Mesenchymal stem cell (in vitro differentiated cells and primary cell): Measurements from ENCODE around the gene RIMBP2.

Experiments used
- DNase-seq: peaks from one replicate; pipeline ENCODE4 v3.0.0-alpha.2; 2013
- H2AFZ ChIP-seq: one replicate; pipeline ENCODE4 v1.6.1; 2013; ENCODE audit warnings: low read depth, mild to moderate bottlenecking, control low read depth, inconsistent platforms, low read length, moderate library complexity
- H2AK5ac ChIP-seq: 2 replicates; pipeline ENCODE4 v1.6.1; 2013; ENCODE audit warnings: low read length, moderate library complexity, mild to moderate bottlenecking, inconsistent platforms; ENCODE audit not compliant: severe bottlenecking
- H2BK120ac ChIP-seq: one replicate; pipeline ENCODE4 v1.6.1; 2013; ENCODE audit warnings: low read depth, mild to moderate bottlenecking, inconsistent platforms, low read length, moderate library complexity
- H2BK12ac ChIP-seq, 2 experiments: one replicate each; pipeline ENCODE4 v1.6.1; 2013; ENCODE audit warnings: inconsistent platforms in 2 of 2, low read length in 2 of 2, mild to moderate bottlenecking in 2 of 2, moderate library complexity in 2 of 2, control low read depth in 1 of 2
- H2BK15ac ChIP-seq: one replicate; pipeline ENCODE4 v1.6.1; 2013; ENCODE audit warnings: mild to moderate bottlenecking, low read depth, inconsistent platforms; ENCODE audit not compliant: poor library complexity, severe bottlenecking
- H2BK5ac ChIP-seq: 2 replicates; pipeline ENCODE4 v1.6.1; 2013; ENCODE audit warnings: low read depth, mild to moderate bottlenecking, low read length, control low read depth, inconsistent platforms; ENCODE audit not compliant: poor library complexity, severe bottlenecking
- H3K14ac ChIP-seq, 2 experiments: one replicate each; pipeline ENCODE4 v1.6.1; 2013; ENCODE audit warnings: inconsistent platforms in 2 of 2, low read length in 2 of 2, control low read depth in 1 of 2, mild to moderate bottlenecking in 1 of 2, moderate library complexity in 1 of 2
- H3K18ac ChIP-seq, 2 experiments: one replicate each; pipeline ENCODE4 v1.6.1; 2013; ENCODE audit warnings: inconsistent platforms in 2 of 2, low read length in 2 of 2, control low read depth in 1 of 2, low read depth in 1 of 2, mild to moderate bottlenecking in 1 of 2
- H3K23ac ChIP-seq, 2 experiments: one replicate each; pipeline ENCODE4 v1.6.1; 2013; ENCODE audit warnings: inconsistent platforms in 2 of 2, low read length in 2 of 2, mild to moderate bottlenecking in 2 of 2, moderate library complexity in 2 of 2, control low read depth in 1 of 2
- H3K27ac ChIP-seq: 2 replicates; pipeline ENCODE4 v1.5.1; 2013; ENCODE audit warnings: mild to moderate bottlenecking, moderate library complexity, low read length, control low read depth, inconsistent platforms; ENCODE audit not compliant: poor library complexity, severe bottlenecking
- H3K27me3 ChIP-seq, 2 experiments: 2 replicates each; pipeline versions ENCODE4 v1.6.1 to v1.7.0; 2013; ENCODE audit warnings: low read length in 2 of 2, mild to moderate bottlenecking in 2 of 2, moderate library complexity in 2 of 2, control low read depth in 1 of 2, inconsistent platforms in 1 of 2; ENCODE audit not compliant: control insufficient read depth in 1 of 2, insufficient read depth in 1 of 2
- H3K36me3 ChIP-seq, 2 experiments: 2 replicates each; pipeline versions ENCODE4 v1.6.1 to v1.7.0; 2013; ENCODE audit warnings: low read length in 2 of 2, control low read depth in 1 of 2, inconsistent platforms in 1 of 2, low read depth in 1 of 2, mild to moderate bottlenecking in 1 of 2; ENCODE audit not compliant: insufficient read depth in 2 of 2, control insufficient read depth in 1 of 2
- H3K4ac ChIP-seq, 2 experiments: one replicate each; pipeline ENCODE4 v1.6.1; 2013; ENCODE audit warnings: inconsistent platforms in 2 of 2, low read length in 2 of 2, mild to moderate bottlenecking in 2 of 2, moderate library complexity in 2 of 2, control low read depth in 1 of 2, low read depth in 1 of 2
- H3K4me1 ChIP-seq: 2 replicates; pipeline ENCODE4 v1.6.1; 2013; ENCODE audit warnings: low read depth, low read length, control low read depth; ENCODE audit not compliant: control insufficient read depth, insufficient read depth
- H3K4me2 ChIP-seq: 2 replicates; pipeline ENCODE4 v1.6.1; 2013; ENCODE audit warnings: low read length, mild to moderate bottlenecking, inconsistent platforms; ENCODE audit not compliant: poor library complexity, severe bottlenecking
- H3K4me3 ChIP-seq, 2 experiments: 2 replicates each; pipeline versions ENCODE4 v1.5.1 to v1.7.0; 2013; ENCODE audit warnings: low read length in 2 of 2, mild to moderate bottlenecking in 2 of 2, control low read depth in 1 of 2, low read depth in 1 of 2; ENCODE audit not compliant: insufficient read depth in 1 of 2
- H3K79me1 ChIP-seq: replicated peaks from 2 replicates; pipeline ENCODE4 v1.6.1; 2013; ENCODE audit warnings: mild to moderate bottlenecking, control low read depth, low read length, inconsistent platforms; ENCODE audit not compliant: poor library complexity, severe bottlenecking
- H3K9ac ChIP-seq: 2 replicates; pipeline ENCODE4 v1.7.0; 2013; ENCODE audit warnings: mild to moderate bottlenecking, low read length, moderate library complexity
- H3K9me3 ChIP-seq: 2 replicates; pipeline ENCODE4 v1.7.0; 2013; ENCODE audit warnings: mild to moderate bottlenecking, low read length; ENCODE audit not compliant: control insufficient read depth
- H4K8ac ChIP-seq: one replicate; pipeline ENCODE4 v1.6.1; 2013; ENCODE audit warnings: inconsistent platforms, mild to moderate bottlenecking, low read length, moderate library complexity
- H4K91ac ChIP-seq: one replicate; pipeline ENCODE4 v1.6.1; 2013; ENCODE audit warnings: mild to moderate bottlenecking, low read length, inconsistent platforms
- WGBS: methylation state at CpG from one replicate; pipeline ENCODE4 v1.1.7; 2013; ENCODE audit warnings: mixed read lengths; 5-methylcytosine and 5-hydroxymethylcytosine counted together

Gene RIMBP2

DNA sequence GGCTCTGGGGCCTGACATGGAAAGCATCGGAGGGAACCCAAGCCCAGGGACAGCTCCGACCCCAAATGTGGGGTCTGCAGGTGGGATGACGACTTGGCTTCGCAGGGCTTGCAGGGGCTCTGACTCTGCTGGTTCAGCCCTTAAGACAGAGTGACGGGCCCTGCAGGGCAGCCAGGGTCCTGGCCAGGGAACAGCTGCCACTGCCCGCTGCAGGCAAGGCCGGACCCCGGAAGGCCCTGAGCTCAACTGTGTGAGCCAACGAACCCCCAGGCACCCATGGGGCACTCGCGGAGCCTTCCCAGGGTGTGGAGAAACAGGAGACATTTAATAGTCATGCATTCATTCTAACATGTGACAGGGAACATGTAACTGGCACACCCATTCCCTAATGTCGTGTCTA, 257.8 kb downstream of the RIMBP2 start:
- no peak for DNase-seq
- Histone ChIP-seq H3K4me3 (no peak overlapping the region), H4K91ac (no peak overlapping the region), H3K4me2 (no peak overlapping the region), H3K4ac (no peak overlapping the region), H3K9ac (no peak overlapping the region), H2AFZ (no peak overlapping the region), H3K27me3 (no peaks in the 10 kb centered on the region), H3K4me1 (no peaks in the 10 kb centered on the region), H3K23ac (no peak overlapping the region), H3K9me3 (no peaks in the 10 kb centered on the region), H2BK15ac (no peak overlapping the region), H3K79me1 (no peaks in the 10 kb centered on the region), H3K18ac (no peak overlapping the region), H2BK5ac (no peak overlapping the region), H3K27ac (no peak overlapping the region), H4K8ac (no peak overlapping the region), H3K36me3 (no peaks in the 10 kb centered on the region), H2BK12ac (no peak overlapping the region), H2AK5ac (no peak overlapping the region), H2BK120ac (no peak overlapping the region), H3K14ac (no peak overlapping the region)
- 79% methylated on average over 10 of the region's 12 CpGs for WGBS

DNA sequence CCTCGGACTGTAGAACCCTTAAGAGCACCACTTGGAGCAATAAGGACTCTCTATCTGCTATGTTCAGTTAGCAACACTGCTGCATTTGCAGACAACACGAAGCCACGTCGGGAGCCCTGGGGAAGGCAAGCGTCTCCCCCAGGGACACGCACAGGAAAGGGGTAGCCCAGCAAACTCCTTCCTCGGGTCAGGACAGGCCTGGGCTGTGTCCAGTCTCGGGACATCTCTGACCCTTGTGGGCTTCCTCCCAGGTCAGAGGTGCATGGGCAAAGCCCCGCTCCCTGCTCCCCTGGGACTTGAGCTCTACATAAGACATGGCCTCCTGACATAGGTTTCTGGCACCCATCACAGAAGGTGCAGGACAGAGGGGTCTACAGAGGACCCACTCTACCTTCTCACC, 258.9 kb downstream of the RIMBP2 start:
- H2AK5ac ChIP-seq: no peak overlapping the region
- no peaks in the 10 kb centered on the region for H3K4me1 ChIP-seq
- H3K23ac ChIP-seq: no peak overlapping the region
- H3K4ac ChIP-seq: no peak overlapping the region
- no peak overlapping the region for H3K4me2 ChIP-seq
- 90% methylated on average over 9 of the region's 9 CpGs for WGBS
- no peaks in the 10 kb centered on the region for H3K27me3 ChIP-seq
- H3K14ac ChIP-seq: no peak overlapping the region
- no peak overlapping the region for H3K18ac ChIP-seq
- no peak overlapping the region for H2BK5ac ChIP-seq
- H3K9me3 ChIP-seq: no peaks in the 10 kb centered on the region
- H3K79me1 ChIP-seq: no peaks in the 10 kb centered on the region
- H4K8ac ChIP-seq: no peak overlapping the region
- no peaks in the 10 kb centered on the region for H3K36me3 ChIP-seq
- H4K91ac ChIP-seq: no peak overlapping the region
- H2AFZ ChIP-seq: no peak overlapping the region
- no peak overlapping the region for H2BK15ac ChIP-seq
- no peak overlapping the region for H3K4me3 ChIP-seq
- H3K9ac ChIP-seq: no peak overlapping the region
- no peak overlapping the region for H2BK12ac ChIP-seq
- H3K27ac ChIP-seq: no peak overlapping the region
- DNase-seq: no peak
- H2BK120ac ChIP-seq: no peak overlapping the region

DNA sequence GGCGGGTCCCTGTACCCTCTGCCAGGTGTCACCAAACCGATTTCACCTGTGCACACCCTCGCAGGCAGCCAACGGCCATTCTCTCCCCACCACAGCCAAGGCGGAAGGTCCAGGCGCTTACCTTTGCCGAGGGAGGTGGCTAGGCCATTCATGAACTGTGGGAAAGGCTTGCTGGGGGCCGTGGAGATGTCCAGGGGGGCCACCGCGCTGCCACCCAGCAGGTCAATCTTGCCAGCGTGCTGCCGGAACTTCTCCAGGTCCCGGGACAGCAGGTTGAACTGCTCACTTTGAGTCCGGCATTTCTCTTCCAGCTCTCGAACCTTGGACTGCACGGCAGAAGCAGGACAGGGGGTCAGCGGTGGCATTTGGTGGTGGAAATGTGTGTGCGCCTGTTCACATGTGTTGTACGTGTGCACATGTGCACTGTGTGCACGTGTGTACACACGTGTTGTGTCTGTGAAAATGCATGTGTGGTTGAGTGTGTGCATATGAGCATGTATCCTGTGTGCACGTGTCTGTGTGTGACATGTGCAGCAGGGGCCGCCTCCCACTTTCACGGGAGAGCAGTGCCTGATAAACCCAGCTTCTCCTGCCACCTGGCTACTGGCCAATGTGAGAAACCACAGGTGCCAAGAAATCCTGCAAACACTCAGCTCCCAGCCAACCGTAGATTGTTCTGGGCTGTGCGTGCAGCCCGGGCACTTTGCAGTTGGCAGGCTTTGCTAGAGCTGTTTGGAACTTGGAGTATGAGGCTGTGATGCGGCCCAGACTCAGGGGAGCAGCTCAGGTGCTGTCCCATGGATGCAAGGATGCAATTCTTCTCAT, 259.5 kb downstream of the RIMBP2 start:
- Histone ChIP-seq H3K4me3 (peak overlapping the region in 1 of 2 experiments; percentile 6), H2AK5ac (no peak overlapping the region), H2BK5ac (no peak overlapping the region), H2BK120ac (no peak overlapping the region), H3K9me3 (no peaks in the 10 kb centered on the region), H3K14ac (no peak overlapping the region), H3K79me1 (no peaks in the 10 kb centered on the region), H3K18ac (no peak overlapping the region), H3K27ac (no peak overlapping the region), H2BK12ac (no peak overlapping the region), H4K8ac (no peak overlapping the region), H2AFZ (no peak overlapping the region), H3K4ac (no peak overlapping the region), H4K91ac (no peak overlapping the region), H3K4me2 (no peak overlapping the region), H3K36me3 (no peaks in the 10 kb centered on the region), H3K4me1 (no peaks in the 10 kb centered on the region), H3K27me3 (no peaks in the 10 kb centered on the region), H3K23ac (no peak overlapping the region), H3K9ac (no peak overlapping the region), H2BK15ac (no peak overlapping the region)
- DNase-seq: no peak
- 85% methylated on average over 24 of the region's 28 CpGs for WGBS

DNA sequence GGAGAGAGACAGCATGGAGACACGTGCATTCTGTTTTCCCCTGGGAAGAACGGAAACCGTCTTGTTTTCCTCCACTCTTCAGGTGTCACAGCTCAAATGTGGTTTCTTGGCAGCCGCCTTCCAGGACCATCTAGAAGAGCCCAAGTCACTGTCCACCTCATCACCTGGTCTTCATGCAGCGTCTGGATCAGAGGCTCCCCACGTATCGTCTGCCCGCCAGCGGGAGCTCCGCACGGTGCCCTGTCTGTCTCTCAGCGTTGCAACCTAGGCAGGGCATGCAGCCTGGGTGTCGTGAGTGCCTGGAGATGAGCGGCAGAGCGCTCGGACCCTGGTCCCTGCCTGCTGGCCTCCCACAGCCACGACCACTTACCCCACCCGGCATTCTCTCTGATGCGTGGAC, 260.9 kb downstream of the RIMBP2 start:
- Histone ChIP-seq H3K14ac (no peak overlapping the region), H3K27me3 (no peaks in the 10 kb centered on the region), H3K9me3 (no peaks in the 10 kb centered on the region), H3K79me1 (no peaks in the 10 kb centered on the region), H4K8ac (no peak overlapping the region), H3K23ac (no peak overlapping the region), H2BK12ac (no peak overlapping the region), H3K4me1 (no peaks in the 10 kb centered on the region), H3K36me3 (no peaks in the 10 kb centered on the region), H3K27ac (no peak overlapping the region), H2BK15ac (no peak overlapping the region), H3K4me3 (no peak overlapping the region), H2AFZ (no peak overlapping the region), H3K18ac (no peak overlapping the region), H3K4me2 (no peak overlapping the region), H2BK5ac (no peak overlapping the region), H2AK5ac (no peak overlapping the region), H4K91ac (no peak overlapping the region), H3K9ac (no peak overlapping the region), H2BK120ac (no peak overlapping the region), H3K4ac (no peak overlapping the region)
- 83% methylated on average over 16 of the region's 19 CpGs for WGBS
- no peak for DNase-seq
